Cardiac muscle cell (in vitro differentiated cells and primary cell): ENCODE data around the gene RBM43. TPM values are rescaled to one million over a fixed set of nuclear protein-coding genes. Genes with fewer than 3 reads are reported as not detected.
A peak's percentile ranks its signal among the peaks of the same experiment; 100 is the strongest.

Experiments used
- DNase-seq, 2 donors: peaks; one replicate each; pipeline versions ENCODE4 v3.0.0 to v3.0.0-alpha.2; 2010 to 2017; ENCODE audit warnings: low read depth in 1 of 2, low spot score in 1 of 2
- H3K27ac ChIP-seq: fragments of 200-600 bp; sonication (generic); 2 replicates; pipeline ENCODE4 v1.5.1; 2016
- H3K27me3 ChIP-seq: fragments of 200-600 bp; sonication (generic); 2 replicates; pipeline ENCODE4 v1.6.0; 2016; ENCODE audit warnings: control low read depth
- H3K36me3 ChIP-seq: fragments of 200-600 bp; sonication (generic); 2 replicates; pipeline ENCODE4 v1.5.1; 2016; ENCODE audit warnings: control low read depth
- H3K4me1 ChIP-seq: fragments of 200-600 bp; sonication (generic); 2 replicates; pipeline ENCODE4 v1.8.1; 2017; ENCODE audit warnings: low read depth, mild to moderate bottlenecking, mixed run types
- H3K4me3 ChIP-seq: fragments of 200-600 bp; sonication (generic); 2 replicates; pipeline ENCODE4 v1.5.1; 2016; ENCODE audit warnings: mild to moderate bottlenecking
- H3K9me3 ChIP-seq: fragments of 200-600 bp; sonication (generic); 2 replicates; pipeline ENCODE4 v1.5.1; 2017; ENCODE audit warnings: low read depth, mild to moderate bottlenecking, control low read depth
- CTCF ChIP-seq: IDR thresholded peaks from 2 replicates; pipeline ENCODE4 v1.5.1; 2012; ENCODE audit warnings: low read depth, mild to moderate bottlenecking, low read length
- polyA plus RNA-seq: library from polyadenylated mRNA; unstranded; fragments of >200 nt; fragmentation: Nextera tagmentation; extraction: Ambion mirVana; gene quantifications from 2 replicates; pipeline ENCODE4 v1.2.1, GENCODE V29; 2016
- total RNA-seq: library from RNA; depleted of rRNA; stranded (reverse); fragments of >200 nt; gene quantifications from 2 replicates; pipeline ENCODE4 v1.2.3, GENCODE V29; 2016

Gene RBM43
- total and polyA plus RNA-seq, 2 experiments from 2014 or later = 0.10 to 1.4 TPM

GRCh38 chr2:151243468-151243867, 18.2 kb downstream of the RBM43 start:
- Histone ChIP-seq H3K36me3 (no peaks in the 10 kb centered on the region), H3K27me3 (no peaks in the 10 kb centered on the region), H3K4me3 (no peak overlapping the region), H3K4me1 (no peaks in the 10 kb centered on the region), H3K27ac (no peak overlapping the region), H3K9me3 (no peaks in the 10 kb centered on the region)
- no peak for DNase-seq
- no peak for TF ChIP-seq CTCF

GRCh38 chr2:151241224-151241623, 20.4 kb downstream of the RBM43 start:
- Histone ChIP-seq H3K9me3 (no peaks in the 10 kb centered on the region), H3K4me1 (no peaks in the 10 kb centered on the region), H3K36me3 (no peaks in the 10 kb centered on the region), H3K4me3 (no peak overlapping the region), H3K27me3 (no peaks in the 10 kb centered on the region), H3K27ac (no peak overlapping the region)
- no peak for TF ChIP-seq CTCF
- no peak for DNase-seq

GRCh38 chr2:151240433-151240832, 21.2 kb downstream of the RBM43 start:
- no peak overlapping the region for H3K27ac ChIP-seq
- no peaks in the 10 kb centered on the region for H3K9me3 ChIP-seq
- no peaks in the 10 kb centered on the region for H3K27me3 ChIP-seq

GRCh38 chr2:151239624-151240023, 22.0 kb downstream of the RBM43 start:
- Histone ChIP-seq H3K9me3 (no peaks in the 10 kb centered on the region), H3K27me3 (no peaks in the 10 kb centered on the region), H3K4me1 (no peaks in the 10 kb centered on the region), H3K4me3 (no peak overlapping the region), H3K27ac (no peak overlapping the region), H3K36me3 (no peaks in the 10 kb centered on the region)
- TF ChIP-seq CTCF = no peak
- DNase-seq = no peak

More at GRCh38 chr2:151240433-151240832, 21.2 kb downstream of the RBM43 start:
- Histone ChIP-seq H3K4me3 (no peak overlapping the region), H3K4me1 (no peaks in the 10 kb centered on the region), H3K36me3 (no peaks in the 10 kb centered on the region)
- DNase-seq = no peak
- TF ChIP-seq CTCF = no peak

GRCh38 chr2:151238527-151239487, 22.9 kb downstream of the RBM43 start:
- Histone ChIP-seq H3K27ac (no peak overlapping the region), H3K36me3 (no peaks in the 10 kb centered on the region), H3K27me3 (no peaks in the 10 kb centered on the region), H3K4me3 (no peak overlapping the region), H3K4me1 (no peaks in the 10 kb centered on the region), H3K9me3 (no peaks in the 10 kb centered on the region)
- peak; percentile 73 to 94 for DNase-seq
- peak; percentile 72 for TF ChIP-seq CTCF
